Uterus (tissue), 4 donors: ENCODE results near the gene USP31. TPM values are rescaled to one million over a fixed set of nuclear protein-coding genes. Genes with fewer than 3 reads are reported as not detected.

Experiments used
- DNase-seq, 2 donors: peaks; one replicate each; pipeline ENCODE4 v3.0.0-alpha.2; 2019 to 2020
- H3K27ac ChIP-seq, 2 donors: fragments of 200-600 bp; sonication (generic); 1 replicate in 1 of 2; 2 replicates in 1 of 2; pipeline ENCODE4 v1.5.1; 2016 to 2018
- H3K27me3 ChIP-seq, 2 donors: fragments of 200-600 bp; sonication (generic); one replicate each; pipeline ENCODE4 v1.5.1; 2018 to 2019; ENCODE audit warnings: control low read depth in 1 of 2
- H3K36me3 ChIP-seq, 2 donors: fragments of 200-600 bp; sonication (generic); one replicate each; pipeline ENCODE4 v1.5.1; 2019; ENCODE audit warnings: control low read depth in 1 of 2
- H3K4me1 ChIP-seq, 2 donors: fragments of 200-600 bp; sonication (generic); one replicate each; pipeline ENCODE4 v1.5.1; 2018 to 2019; ENCODE audit warnings: control low read depth in 1 of 2
- H3K4me3 ChIP-seq, 2 donors: fragments of 200-600 bp; sonication (generic); 1 replicate in 1 of 2; 2 replicates in 1 of 2; pipeline ENCODE4 v1.5.1; 2018 to 2019; ENCODE audit warnings: mild to moderate bottlenecking in 1 of 2
- H3K9me3 ChIP-seq, 2 donors: fragments of 200-600 bp; sonication (generic); one replicate each; pipeline ENCODE4 v1.5.1; 2019; ENCODE audit warnings: control low read depth in 1 of 2
- POLR2A ChIP-seq, 2 donors: fragments of 450-650 bp; IDR thresholded peaks; one replicate each; pipeline ENCODE4 v1.6.1; 2016; ENCODE audit warnings: antibody characterized with exemption in 2 of 2, mild to moderate bottlenecking in 1 of 2, moderate library complexity in 1 of 2
- intact Hi-C: fragments of 100-400 bp; cut with DNase I; formaldehyde crosslinking; loops from one replicate; pipeline ENCODE4 v1.15.1; 2023; ENCODE audit warnings: low total_unique reads
- total RNA-seq, 4 donors: library from RNA; depleted of rRNA in 3 of 4; stranded (reverse); fragments of >200 nt in 3 of 4; gene quantifications; one replicate each; pipeline versions ENCODE4 v1.1.0 to v1.2.4, GENCODE V29; 2014 to 2023
- TF ChIP-seq, protein P1 (sequence below), 4 experiments: fragments of 200-600 bp in 2 of 4; fragments of 450-650 bp in 2 of 4; sonication (generic) in 2 of 4; IDR thresholded peaks; one replicate each; pipeline ENCODE4 v1.5.1; 2016 to 2019; ENCODE audit warnings: antibody characterized with exemption in 4 of 4, mild to moderate bottlenecking in 2 of 4, moderate library complexity in 1 of 4
- donor health status: DM: yes; HTN: yes; CAD: no.

Gene USP31
- total RNA-seq, 4 donors from 2014 or later: 11.8 to 62.0 (median 28.2) TPM

DNA sequence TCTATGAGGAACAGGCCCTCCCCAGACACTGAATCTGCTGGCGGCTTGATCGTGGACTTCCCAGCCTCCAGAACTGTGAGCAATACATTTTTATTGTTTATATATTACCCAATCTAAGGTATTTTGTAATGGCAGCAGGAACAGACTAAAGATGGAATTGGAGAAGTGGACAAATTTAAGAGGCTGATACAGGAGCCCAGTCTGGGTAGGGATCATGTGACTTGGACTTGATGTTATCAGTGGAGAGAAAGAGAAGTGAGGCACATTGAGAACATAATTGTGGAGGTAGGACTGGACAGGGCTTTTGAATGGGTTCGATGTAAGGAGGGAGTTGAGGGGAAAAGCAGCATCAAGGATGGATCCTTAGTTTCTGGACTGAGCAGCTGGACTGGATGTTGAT is 93.8 kb downstream of the USP31 start:
- Histone ChIP-seq H3K36me3 (no peaks in the 10 kb centered on the region), H3K4me1 (no peaks in the 10 kb centered on the region), H3K27ac (no peak overlapping the region), H3K4me3 (no peak overlapping the region), H3K27me3 (no peaks in the 10 kb centered on the region), H3K9me3 (no peaks in the 10 kb centered on the region)
- intact Hi-C loops: no loop called here
- TF ChIP-seq, protein P1, sequence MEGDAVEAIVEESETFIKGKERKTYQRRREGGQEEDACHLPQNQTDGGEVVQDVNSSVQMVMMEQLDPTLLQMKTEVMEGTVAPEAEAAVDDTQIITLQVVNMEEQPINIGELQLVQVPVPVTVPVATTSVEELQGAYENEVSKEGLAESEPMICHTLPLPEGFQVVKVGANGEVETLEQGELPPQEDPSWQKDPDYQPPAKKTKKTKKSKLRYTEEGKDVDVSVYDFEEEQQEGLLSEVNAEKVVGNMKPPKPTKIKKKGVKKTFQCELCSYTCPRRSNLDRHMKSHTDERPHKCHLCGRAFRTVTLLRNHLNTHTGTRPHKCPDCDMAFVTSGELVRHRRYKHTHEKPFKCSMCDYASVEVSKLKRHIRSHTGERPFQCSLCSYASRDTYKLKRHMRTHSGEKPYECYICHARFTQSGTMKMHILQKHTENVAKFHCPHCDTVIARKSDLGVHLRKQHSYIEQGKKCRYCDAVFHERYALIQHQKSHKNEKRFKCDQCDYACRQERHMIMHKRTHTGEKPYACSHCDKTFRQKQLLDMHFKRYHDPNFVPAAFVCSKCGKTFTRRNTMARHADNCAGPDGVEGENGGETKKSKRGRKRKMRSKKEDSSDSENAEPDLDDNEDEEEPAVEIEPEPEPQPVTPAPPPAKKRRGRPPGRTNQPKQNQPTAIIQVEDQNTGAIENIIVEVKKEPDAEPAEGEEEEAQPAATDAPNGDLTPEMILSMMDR (IDR thresholded peaks at IDR 0.05): no peak
- no peak for TF ChIP-seq POLR2A (IDR thresholded peaks at IDR 0.05)
- no peak for DNase-seq

DNA sequence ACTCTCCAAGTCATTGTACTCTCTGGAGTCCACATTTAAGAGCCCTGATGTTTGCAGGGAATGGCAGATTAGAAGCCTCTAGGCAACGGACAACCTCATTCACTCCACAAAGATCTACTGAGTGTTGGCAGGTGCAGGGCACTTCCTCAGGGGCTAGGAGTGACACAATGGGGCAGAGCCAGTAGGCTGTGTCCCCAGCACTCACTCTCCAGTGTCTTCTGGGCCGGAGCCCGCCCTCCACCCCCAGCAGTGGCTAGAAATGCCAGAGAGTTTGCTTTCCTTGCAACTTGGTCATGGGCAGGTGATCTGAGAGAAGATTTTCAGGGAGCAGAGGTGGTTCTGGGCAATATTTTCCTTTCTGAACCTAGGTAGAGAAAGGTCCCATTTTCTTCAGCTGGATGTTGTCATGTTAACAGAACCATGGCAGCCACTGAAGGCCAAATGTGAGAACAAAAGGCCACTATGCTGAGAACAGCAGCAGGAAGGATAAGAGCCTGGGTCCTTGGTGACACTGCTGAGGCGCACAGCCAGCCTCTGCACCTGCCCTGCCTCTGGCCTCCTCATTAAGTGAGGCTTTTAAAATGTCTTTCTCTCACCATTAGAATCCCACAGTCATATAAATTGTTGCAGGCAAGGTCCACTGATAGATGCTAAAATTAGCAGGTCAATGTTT is 96.2 kb downstream of the USP31 start:
- Histone ChIP-seq H3K36me3 (no peaks in the 10 kb centered on the region), H3K27ac (no peak overlapping the region), H3K27me3 (no peaks in the 10 kb centered on the region), H3K9me3 (no peaks in the 10 kb centered on the region), H3K4me1 (no peaks in the 10 kb centered on the region), H3K4me3 (no peak overlapping the region)
- no peak for DNase-seq
- intact Hi-C loops: no loop called here
- TF ChIP-seq, protein P1 (IDR thresholded peaks at IDR 0.05): no peak
- no peak for TF ChIP-seq POLR2A (IDR thresholded peaks at IDR 0.05)

DNA sequence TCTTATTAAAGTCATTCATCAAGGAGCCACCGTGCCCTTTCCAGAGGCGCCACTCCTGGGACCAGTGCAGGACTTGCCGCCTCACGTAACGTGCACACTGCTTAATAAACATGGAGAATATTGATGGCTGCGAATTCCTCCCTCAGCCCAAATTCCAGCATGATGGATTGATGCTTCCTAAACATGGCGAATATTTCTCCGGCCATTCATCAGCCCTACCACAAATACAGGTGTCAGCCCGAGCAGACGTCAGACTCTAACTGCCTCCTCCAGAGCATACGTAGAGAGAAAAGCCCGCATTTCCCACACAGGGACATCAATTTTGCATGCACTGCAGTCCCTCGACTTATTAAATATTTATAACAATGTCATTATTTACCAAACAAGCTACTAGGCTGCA is 97.0 kb downstream of the USP31 start:
- Histone ChIP-seq H3K27ac (no peak overlapping the region), H3K27me3 (no peaks in the 10 kb centered on the region), H3K4me1 (no peaks in the 10 kb centered on the region), H3K9me3 (no peaks in the 10 kb centered on the region), H3K36me3 (no peaks in the 10 kb centered on the region), H3K4me3 (no peak overlapping the region)
- no peak for DNase-seq
- TF ChIP-seq POLR2A (IDR thresholded peaks at IDR 0.05): no peak
- TF ChIP-seq, protein P1 (IDR thresholded peaks at IDR 0.05): no peak
- intact Hi-C loops: no loop called here

GRCh38 chr16:23051587-23051986 is 97.7 kb downstream of the USP31 start:
- Histone ChIP-seq H3K9me3 (no peaks in the 10 kb centered on the region), H3K27me3 (no peaks in the 10 kb centered on the region), H3K36me3 (no peaks in the 10 kb centered on the region), H3K4me1 (no peaks in the 10 kb centered on the region), H3K27ac (no peak overlapping the region), H3K4me3 (no peak overlapping the region)
- DNase-seq: no peak
- TF ChIP-seq, protein P1 (IDR thresholded peaks at IDR 0.05): no peak
- no peak for TF ChIP-seq POLR2A (IDR thresholded peaks at IDR 0.05)
- intact Hi-C loops: no loop called here

DNA sequence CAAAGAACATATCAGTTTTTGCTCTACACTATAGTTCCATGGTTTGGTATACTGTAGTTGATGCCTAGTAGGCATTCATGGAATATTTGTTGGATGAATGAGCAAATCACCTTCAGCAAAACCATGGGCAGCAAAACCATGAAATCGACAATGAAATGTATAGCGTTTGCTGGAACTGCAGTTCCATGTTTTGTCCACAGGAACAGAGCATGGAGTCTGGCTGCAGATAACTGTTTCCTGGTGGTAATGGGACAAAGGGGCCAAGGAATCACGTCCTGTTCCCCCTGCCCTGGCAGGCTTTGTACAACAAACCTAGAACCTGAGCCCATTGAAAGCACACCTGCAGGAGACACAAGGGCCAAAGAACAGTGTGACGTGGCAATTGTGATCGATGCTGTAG is 101.1 kb downstream of the USP31 start:
- Histone ChIP-seq H3K27me3 (no peaks in the 10 kb centered on the region), H3K27ac (no peak overlapping the region), H3K9me3 (peaks cover 0 to 4% of the 10 kb centered on the region in 2 donors), H3K4me3 (no peak overlapping the region), H3K4me1 (no peaks in the 10 kb centered on the region), H3K36me3 (no peaks in the 10 kb centered on the region)
- TF ChIP-seq, protein P1 (IDR thresholded peaks at IDR 0.05): no peak
- TF ChIP-seq POLR2A (IDR thresholded peaks at IDR 0.05): no peak
- intact Hi-C loops: no loop called here
- no peak for DNase-seq
